SU-DHL-6 (cell line): ENCODE results near the gene TMEM198.

ENCODE experiments used
- H2AFZ ChIP-seq: fragments of 200-600 bp; sonication (generic); 2 replicates; pipeline ENCODE4 v1.6.1; 2014; ENCODE audit warnings: low read depth, mild to moderate bottlenecking, moderate library complexity, mixed read lengths, antibody characterized with exemption, low read length; ENCODE audit not compliant: severe bottlenecking
- H3F3A ChIP-seq: fragments of 200-600 bp; shearing (Covaris generic); 2 replicates; pipeline ENCODE4 v1.6.0; 2016; ENCODE audit warnings: antibody characterized with exemption, mild to moderate bottlenecking; ENCODE audit not compliant: insufficient read depth
- H3K27ac ChIP-seq: fragments of 200-600 bp; sonication (generic); 2 replicates; pipeline ENCODE4 v1.5.1; 2016; ENCODE audit warnings: low read depth, mild to moderate bottlenecking, low read length, moderate library complexity, mixed read lengths
- H3K27me3 ChIP-seq: fragments of 200-600 bp; sonication (generic), shearing (Covaris generic); 2 replicates; pipeline ENCODE4 v1.6.0; 2014; ENCODE audit warnings: mild to moderate bottlenecking, low read length
- H3K36me3 ChIP-seq: fragments of 200-600 bp; sonication (generic); 2 replicates; pipeline ENCODE4 v1.6.1; 2014; ENCODE audit warnings: mild to moderate bottlenecking, low read length, mixed read lengths
- H3K4me2 ChIP-seq: fragments of 300-600, 200-600 bp; shearing (Covaris generic), sonication (generic); 2 replicates; pipeline ENCODE4 v1.6.0; 2014; ENCODE audit warnings: low read length, low read depth, mild to moderate bottlenecking; ENCODE audit not compliant: poor library complexity, severe bottlenecking
- H3K4me3 ChIP-seq: fragments of 200-600 bp; sonication (generic); 2 replicates; pipeline ENCODE4 v1.5.1; 2014; ENCODE audit warnings: antibody characterized with exemption, low read length, mild to moderate bottlenecking, mixed read lengths; ENCODE audit not compliant: insufficient read depth, poor library complexity, severe bottlenecking
- H3K79me2 ChIP-seq: fragments of 200-600 bp; sonication (generic); 2 replicates; pipeline ENCODE4 v1.6.1; 2014; ENCODE audit warnings: mild to moderate bottlenecking, low read length, moderate library complexity; ENCODE audit not compliant: insufficient read depth
- H3K9ac ChIP-seq: fragments of 200-600 bp; sonication (generic); 2 replicates; pipeline ENCODE4 v1.7.0; 2014; ENCODE audit warnings: mild to moderate bottlenecking, low read length
- H3K9me2 ChIP-seq: fragments of 200-600 bp; sonication (generic); replicated peaks from 2 replicates; pipeline ENCODE4 v1.6.1; 2014; ENCODE audit warnings: low read length; ENCODE audit not compliant: insufficient read depth
- H3K9me3 ChIP-seq: fragments of 200-600 bp; sonication (generic); 2 replicates; pipeline ENCODE4 v1.6.1; 2014; ENCODE audit warnings: low read length, mixed read lengths; ENCODE audit not compliant: insufficient read depth
- H4K20me1 ChIP-seq: fragments of 200-600 bp; sonication (generic); 2 replicates; pipeline ENCODE4 v1.6.1; 2014; ENCODE audit warnings: low read depth, mild to moderate bottlenecking, antibody characterized with exemption, low read length, moderate library complexity, mixed read lengths
- CTCF ChIP-seq: fragments of 200-600 bp; sonication (generic); IDR thresholded peaks from one replicate; pipeline ENCODE4 v1.5.1; 2017; ENCODE audit warnings: antibody characterized with exemption, mild to moderate bottlenecking, low read length, moderate library complexity; ENCODE audit not compliant: insufficient read depth, poor library complexity, severe bottlenecking
- EZH2phosphoT487 ChIP-seq: fragments of 200-600 bp; sonication (generic), shearing (Covaris generic); conservative IDR thresholded peaks from 2 replicates; pipeline ENCODE4 v1.6.1; 2018; ENCODE audit warnings: mild to moderate bottlenecking, antibody characterized with exemption, low read length, moderate library complexity, mixed read lengths

Gene TMEM198

DNA sequence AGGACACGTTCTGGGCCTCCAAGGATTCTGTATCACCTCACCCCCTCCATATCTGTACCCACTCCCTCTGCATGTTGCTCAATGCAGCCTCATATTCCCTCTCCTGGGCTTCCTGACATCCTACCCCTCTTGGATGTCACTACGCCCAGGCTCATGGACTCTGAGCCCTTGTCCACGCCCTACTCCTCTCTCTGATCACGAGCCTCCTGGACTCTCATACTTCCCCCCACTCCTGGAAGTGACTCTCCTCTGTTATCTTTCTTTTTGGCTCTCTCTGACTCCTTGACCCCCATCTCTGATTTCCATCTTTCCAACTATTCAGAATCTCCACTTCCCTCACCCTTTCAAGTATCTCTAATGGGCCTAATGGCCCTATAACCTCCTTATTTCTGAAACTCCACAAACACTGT lies 2.1 kb downstream of the TMEM198 start:
- Histone ChIP-seq H3K27me3 (no peaks in the 10 kb centered on the region), H3K9ac (no peak overlapping the region), H3F3A (peaks cover 7% of the 10 kb centered on the region), H3K36me3 (no peaks in the 10 kb centered on the region), H3K9me3 (no peaks in the 10 kb centered on the region), H3K79me2 (no peaks in the 10 kb centered on the region), H3K9me2 (no peaks in the 10 kb centered on the region), H3K4me2 (no peak overlapping the region), H2AFZ (no peak overlapping the region), H3K4me3 (no peak overlapping the region), H4K20me1 (no peaks in the 10 kb centered on the region), H3K27ac (no peak overlapping the region)
- TF ChIP-seq EZH2phosphoT487 (no peak), CTCF (no peak)

DNA sequence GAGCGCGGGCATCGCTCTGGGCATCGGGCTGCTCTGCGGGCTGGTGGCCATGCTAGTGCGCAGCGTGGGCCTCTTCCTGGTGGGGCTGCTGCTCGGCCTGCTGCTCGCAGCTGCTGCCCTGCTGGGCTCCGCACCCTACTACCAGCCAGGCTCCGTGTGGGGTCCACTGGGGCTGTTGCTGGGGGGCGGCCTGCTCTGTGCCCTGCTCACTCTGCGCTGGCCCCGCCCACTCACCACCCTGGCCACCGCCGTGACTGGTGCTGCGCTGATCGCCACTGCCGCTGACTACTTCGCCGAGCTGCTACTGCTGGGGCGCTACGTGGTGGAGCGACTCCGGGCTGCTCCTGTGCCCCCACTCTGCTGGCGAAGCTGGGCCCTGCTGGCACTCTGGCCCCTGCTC lies 3.8 kb downstream of the TMEM198 start:
- H3K79me2 ChIP-seq, result no peaks in the 10 kb centered on the region
- no peak for TF ChIP-seq EZH2phosphoT487
- no peak for TF ChIP-seq CTCF
- H3K27me3 ChIP-seq, result no peaks in the 10 kb centered on the region
- no peak overlapping the region for H3K9ac ChIP-seq
- H3K9me2 ChIP-seq, result no peaks in the 10 kb centered on the region
- no peaks in the 10 kb centered on the region for H3K9me3 ChIP-seq
- no peaks in the 10 kb centered on the region for H4K20me1 ChIP-seq
- H3K4me3 ChIP-seq, result no peak overlapping the region
- no peak overlapping the region for H3K27ac ChIP-seq
- H3K36me3 ChIP-seq, result no peaks in the 10 kb centered on the region
- H3F3A ChIP-seq, result peaks cover 2% of the 10 kb centered on the region
- H3K4me2 ChIP-seq, result no peak overlapping the region
- no peak overlapping the region for H2AFZ ChIP-seq

GRCh38 chr2:219548990-219549389 lies 5.2 kb downstream of the TMEM198 start:
- Histone ChIP-seq H3K36me3 (no peaks in the 10 kb centered on the region), H3K4me2 (no peak overlapping the region), H3K27me3 (no peaks in the 10 kb centered on the region), H2AFZ (no peak overlapping the region), H3F3A (no peaks in the 10 kb centered on the region), H3K79me2 (no peaks in the 10 kb centered on the region), H4K20me1 (no peaks in the 10 kb centered on the region), H3K4me3 (no peak overlapping the region), H3K9me2 (no peaks in the 10 kb centered on the region), H3K9ac (no peak overlapping the region), H3K9me3 (no peaks in the 10 kb centered on the region), H3K27ac (no peak overlapping the region)
- no peak for TF ChIP-seq EZH2phosphoT487
- no peak for TF ChIP-seq CTCF
